ENCODE results near the gene DCXR.

DNA sequence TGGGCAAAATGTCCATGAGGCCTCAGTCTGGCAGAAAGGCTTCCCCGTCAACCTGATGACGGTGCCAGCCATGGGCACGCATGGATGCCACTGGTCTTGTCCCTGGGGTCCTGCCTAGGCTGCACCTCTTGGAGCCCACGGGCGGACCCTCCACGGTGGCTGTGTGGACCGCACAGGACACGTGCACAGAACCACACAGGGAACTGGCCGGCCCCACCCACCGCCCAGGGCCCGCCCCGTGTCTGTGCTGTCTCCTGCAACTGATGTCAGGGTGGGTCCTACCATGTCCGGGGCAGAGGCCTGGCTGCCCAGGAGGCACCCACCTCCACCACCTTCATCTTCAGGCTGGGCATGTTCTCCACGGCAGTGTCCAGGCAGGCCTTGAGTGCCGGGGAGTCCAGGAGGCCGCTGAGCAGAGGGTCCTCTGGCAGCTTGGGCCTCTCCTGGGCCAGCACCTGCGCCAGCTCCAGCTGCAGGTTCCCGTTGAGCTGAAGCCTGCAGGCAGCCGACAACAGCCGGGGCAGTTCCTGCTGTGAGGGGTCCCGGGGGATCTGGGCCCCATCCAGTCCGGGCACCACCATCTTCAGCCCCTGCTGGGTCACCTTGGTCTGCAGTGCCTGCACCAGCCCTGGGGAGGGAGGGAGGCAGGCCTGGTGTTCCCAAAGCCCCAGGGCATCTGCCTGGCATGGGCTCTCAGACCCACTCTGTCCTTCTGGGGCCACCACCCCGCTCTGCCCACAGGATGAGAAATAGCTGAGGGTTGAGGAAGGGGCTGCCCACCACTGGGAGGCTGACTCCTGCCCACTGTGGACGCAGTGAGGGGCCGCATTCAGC, 48.7 kb upstream of the DCXR start:
- TF ChIP-seq, protein P1, sequence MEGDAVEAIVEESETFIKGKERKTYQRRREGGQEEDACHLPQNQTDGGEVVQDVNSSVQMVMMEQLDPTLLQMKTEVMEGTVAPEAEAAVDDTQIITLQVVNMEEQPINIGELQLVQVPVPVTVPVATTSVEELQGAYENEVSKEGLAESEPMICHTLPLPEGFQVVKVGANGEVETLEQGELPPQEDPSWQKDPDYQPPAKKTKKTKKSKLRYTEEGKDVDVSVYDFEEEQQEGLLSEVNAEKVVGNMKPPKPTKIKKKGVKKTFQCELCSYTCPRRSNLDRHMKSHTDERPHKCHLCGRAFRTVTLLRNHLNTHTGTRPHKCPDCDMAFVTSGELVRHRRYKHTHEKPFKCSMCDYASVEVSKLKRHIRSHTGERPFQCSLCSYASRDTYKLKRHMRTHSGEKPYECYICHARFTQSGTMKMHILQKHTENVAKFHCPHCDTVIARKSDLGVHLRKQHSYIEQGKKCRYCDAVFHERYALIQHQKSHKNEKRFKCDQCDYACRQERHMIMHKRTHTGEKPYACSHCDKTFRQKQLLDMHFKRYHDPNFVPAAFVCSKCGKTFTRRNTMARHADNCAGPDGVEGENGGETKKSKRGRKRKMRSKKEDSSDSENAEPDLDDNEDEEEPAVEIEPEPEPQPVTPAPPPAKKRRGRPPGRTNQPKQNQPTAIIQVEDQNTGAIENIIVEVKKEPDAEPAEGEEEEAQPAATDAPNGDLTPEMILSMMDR (IDR thresholded peaks at IDR 0.05; ENCODE audit: low read depth, low read length), result no peak
- no peak for TF ChIP-seq POLR2A (IDR thresholded peaks at IDR 0.05; ENCODE audit: extremely low read depth, insufficient read length)
